AG08396 (cell line): ENCODE data around the gene KPNA1.
A peak's percentile ranks its signal among the peaks of the same experiment; 100 is the strongest.

Experiments used
- DNase-seq: peaks from one replicate; pipeline ENCODE4 v3.0.0; 2012; ENCODE audit warnings: low spot score, mixed read lengths

The KPNA1 gene

GRCh38 chr3:122382888-122383666 lies 131.7 kb downstream of the KPNA1 start, which contains the start of gene MIX23:
Gene MIX23 (minus strand): TSS chr3:122383231. CDS start chr3:122383224, 7 bp downstream.
- DNase-seq: peak; percentile 90

- no peak for DNase-seq
Observed at GRCh38 chr3:122377975-122378374, 136.8 kb downstream of the KPNA1 start.

GRCh38 chr3:122374034-122374433 lies 140.7 kb downstream of the KPNA1 start:
- no peak for DNase-seq
